Embryonic facial prominence (tissue), 1 donor: ENCODE measurements around the gene TPBG.
"Not testable (repeated sequence)": the region's sequence is repeated elsewhere in the genome, so short reads cannot be mapped to it uniquely, and the experiment has no call there.

Source experiments
- DNase-seq: peaks from one replicate; pipeline ENCODE4 v3.0.0-alpha.2; 2016; ENCODE audit errors: extremely low spot score

TPBG gene

DNA sequence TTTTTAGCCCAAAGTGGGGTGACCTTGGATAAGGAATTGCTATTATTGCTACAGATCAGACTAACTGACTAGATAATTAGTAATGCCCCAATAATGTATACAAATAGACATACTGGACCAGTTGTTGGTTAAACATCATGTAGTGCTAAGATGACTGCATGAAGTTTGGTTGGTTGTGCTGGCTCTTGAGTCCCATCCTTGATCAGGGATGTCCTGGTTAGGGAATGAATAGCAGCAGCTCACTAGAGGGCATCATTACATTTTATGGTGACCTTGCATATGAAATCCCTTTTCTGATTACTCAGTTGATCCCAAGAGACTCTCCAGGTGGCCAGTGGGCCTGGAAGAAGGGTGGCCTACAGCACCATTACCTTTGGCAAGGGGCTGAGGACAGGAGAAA, 10.9 kb downstream of the TPBG start:
- DNase-seq = no peak

DNA sequence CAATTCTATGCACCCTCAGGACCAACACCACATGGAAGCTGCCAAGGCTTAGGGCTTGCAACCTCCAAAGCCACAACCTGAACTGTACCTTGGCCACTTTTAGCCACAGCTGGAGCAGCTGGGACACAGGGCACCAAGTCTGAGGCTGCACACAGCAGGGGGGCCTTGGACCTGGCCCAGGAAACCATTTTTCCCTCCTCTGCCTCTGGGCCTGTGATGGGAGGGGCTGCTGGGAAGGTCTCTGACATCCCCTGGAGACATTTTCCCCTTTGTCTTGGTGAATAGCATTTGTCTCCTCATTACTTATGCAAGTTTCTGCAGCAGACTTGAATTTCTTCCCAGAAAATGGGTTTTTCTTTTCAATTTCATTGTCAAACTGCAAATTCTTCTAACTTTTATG, 13.0 kb downstream of the TPBG start:
- no peak for DNase-seq

DNA sequence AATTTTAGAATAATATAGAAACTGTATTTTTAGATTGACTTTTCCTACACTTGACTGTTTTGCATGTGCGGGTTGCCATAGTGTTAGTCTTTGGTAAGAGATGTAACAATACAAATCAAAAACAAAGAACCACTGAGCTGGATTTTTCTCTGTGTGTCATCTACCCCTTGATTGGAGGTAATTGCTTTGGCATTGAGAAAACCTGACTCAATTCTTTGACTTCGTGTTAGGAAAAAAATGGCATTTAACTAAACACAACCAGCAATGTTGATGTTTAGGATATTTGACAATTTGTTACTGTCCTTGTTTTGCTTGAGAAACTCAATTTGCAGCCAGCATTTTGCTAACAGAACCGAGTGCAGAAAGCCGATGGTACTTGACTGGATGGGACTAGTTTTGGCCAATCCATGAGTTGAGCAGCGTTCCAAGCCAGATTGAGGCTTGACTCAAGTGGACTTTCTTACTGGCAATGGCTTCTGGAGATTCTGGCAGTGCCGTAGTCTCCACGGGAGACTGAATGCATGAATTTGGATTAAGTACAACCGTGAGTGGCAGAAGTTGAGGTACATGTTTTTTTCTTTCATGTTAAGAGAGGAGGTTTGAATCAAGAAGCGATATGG, 17.1 kb downstream of the TPBG start:
- DNase-seq = no peak

DNA sequence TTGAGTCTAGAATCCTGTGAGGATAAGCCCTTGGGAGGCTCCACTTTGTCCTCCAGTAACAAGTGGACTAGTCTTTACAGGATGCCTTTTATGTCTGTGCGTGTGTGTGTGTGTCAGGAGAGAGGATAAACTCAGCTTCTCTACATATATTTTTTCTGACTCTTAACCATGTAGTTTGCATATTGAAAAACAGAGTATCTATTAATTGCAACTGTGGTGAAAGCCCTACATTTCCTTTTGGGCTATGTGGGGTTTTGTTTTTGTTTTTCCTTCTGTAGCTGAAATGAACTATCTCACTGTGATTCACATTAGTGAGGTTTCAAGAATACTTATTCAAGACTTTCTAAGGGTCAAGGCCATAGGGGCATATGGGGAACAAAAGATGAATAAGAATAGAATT, 17.7 kb downstream of the TPBG start:
- no peak for DNase-seq

- DNase-seq = no peak
These were observed 21.5 kb downstream of the TPBG start for GRCh38 chr6:82385102-82385501.

- no peak for DNase-seq
These were observed 21.9 kb downstream of the TPBG start for GRCh38 chr6:82385546-82385945.

- no peak for DNase-seq
These were observed 22.3 kb downstream of the TPBG start for GRCh38 chr6:82385961-82386360.

DNA sequence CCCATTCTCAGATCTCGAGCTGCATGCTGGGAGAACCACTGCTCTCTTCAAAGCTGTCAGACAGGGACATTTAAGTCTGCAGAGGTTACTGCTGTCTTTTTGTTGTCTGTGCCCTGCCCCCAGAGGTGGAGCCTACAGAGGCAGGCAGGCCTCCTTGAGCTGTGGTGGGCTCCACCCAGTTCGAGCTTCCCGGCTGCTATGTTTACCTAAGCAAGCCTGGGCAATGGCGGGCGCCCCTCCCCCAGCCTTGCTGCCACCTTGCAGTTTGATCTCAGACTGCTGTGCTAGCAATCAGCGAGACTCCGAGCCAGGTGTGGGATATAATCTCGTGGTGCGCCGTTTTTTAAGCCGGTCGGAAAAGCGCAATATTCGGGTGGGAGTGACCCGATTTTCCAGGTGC, 31.2 kb downstream of the TPBG start:
- not testable (repeated sequence) for DNase-seq

DNA sequence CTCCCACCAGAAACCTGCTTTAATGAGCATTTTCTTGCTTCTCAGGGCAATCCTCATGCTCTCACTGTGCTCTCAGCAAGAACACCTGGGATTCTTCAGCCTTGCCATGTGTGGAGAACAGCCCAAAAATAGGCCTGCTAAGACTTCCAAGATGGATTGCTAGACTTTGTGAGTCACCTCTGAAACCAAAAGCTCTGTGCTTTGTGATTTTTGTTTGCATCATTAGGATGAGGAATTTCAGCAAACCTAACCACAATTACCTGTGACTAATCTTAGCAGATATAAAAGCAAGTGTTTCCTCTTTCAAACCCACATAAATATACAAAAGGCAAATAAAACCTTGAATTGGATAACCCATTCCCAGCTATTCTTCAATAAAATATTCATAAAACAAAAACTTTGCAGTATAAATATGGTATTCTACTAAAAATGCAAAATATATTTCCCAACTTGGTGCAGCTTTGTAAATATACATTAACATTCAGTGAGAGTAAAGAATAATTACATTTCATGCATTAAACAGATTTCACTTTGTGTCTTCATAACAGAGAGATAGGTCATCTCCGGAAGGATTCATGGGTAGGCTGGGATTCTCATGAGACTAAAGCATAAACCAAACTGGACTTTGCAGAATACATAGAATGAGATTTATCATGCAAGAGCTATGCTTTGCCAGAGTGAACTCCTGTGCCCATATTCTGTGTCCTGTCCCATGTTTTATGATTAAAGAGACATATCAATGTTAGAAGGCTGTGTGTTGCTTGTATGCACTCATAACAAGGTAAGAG, 33.5 kb downstream of the TPBG start:
- DNase-seq = no peak

- DNase-seq = no peak
These were observed 34.5 kb downstream of the TPBG start for GRCh38 chr6:82397962-82398692.

DNA sequence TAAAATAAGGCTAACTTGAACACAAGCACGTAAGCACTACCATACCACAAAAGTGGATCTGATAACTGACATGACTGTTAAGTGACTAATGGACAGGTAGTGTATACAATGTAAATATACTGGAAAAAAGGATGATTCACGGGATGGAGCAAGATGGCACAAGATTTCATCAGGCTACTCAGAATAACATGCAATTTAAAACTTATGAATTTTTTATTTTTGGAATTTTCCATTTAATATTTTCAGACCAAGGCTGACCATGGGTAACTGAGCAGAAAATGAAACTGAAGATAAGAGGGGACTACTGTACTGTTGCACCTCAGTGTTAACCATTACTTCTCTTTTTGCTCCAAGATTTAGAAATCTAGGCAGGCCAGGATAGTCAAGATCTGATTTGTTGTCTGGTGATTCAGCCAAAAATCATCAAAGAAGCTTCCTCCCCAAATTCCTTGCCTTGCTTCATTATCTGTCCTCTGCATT, 45.4 kb downstream of the TPBG start:
- DNase-seq = no peak

DNA sequence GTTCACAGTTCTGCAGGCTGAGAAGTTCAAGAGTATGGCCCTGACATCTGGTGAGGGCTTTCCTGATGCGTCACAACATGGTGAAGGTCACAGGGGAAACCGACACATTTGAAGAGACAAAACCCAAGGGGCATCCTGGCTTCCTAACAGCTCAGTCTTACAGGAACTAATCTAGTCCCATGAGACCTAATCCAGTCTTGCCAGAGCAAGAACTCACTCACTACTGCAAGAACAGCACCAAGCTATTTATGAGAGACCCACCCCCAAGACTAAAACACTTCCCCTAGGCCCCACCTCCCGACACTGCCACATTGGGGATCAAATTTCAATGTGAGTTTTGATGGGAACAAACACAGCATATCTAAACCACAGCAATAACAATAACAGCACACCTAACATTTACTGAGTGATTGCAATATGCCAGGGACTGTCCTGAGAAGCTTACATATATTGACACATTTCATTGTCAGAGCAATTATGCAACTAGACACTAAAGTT, 46.6 kb downstream of the TPBG start:
- DNase-seq = no peak

DNA sequence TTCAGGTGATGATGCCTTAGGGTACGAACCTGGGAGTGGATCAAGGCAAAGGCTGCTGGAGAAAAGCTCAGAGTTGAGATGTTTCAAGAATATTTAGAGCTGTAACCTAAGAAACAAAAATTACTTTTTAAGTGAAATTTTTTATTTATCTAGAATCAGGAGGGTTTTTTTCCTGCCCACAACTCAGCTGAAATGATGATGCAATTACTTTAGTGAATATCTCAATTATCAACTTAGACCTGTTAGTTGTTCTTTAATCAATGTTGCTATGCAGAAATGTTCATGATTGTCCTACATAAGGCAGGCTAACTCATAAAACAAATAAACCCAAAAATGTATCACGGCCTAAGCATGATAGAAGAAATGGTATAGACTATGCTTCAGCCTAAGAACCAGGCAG, 50.3 kb downstream of the TPBG start:
- DNase-seq = no peak

DNA sequence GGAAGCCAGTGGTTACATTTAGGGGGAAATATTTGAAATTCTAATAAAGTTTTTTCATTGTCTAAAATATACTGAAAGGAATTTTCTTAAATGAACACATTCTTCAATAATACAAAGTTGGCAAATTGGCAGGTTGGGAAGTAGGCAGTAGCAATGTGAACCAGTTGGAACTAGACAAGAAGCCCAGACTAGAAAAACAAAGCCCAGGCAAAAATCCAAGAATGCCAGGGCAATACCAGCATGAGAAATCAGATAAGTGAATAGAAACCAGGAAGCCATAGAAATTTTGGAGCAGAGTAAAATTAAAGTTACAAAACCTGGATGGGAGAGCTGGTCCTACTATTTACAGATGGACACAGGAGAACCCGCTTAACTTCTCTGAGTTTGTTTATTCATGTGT, 52.2 kb downstream of the TPBG start:
- no peak for DNase-seq

DNA sequence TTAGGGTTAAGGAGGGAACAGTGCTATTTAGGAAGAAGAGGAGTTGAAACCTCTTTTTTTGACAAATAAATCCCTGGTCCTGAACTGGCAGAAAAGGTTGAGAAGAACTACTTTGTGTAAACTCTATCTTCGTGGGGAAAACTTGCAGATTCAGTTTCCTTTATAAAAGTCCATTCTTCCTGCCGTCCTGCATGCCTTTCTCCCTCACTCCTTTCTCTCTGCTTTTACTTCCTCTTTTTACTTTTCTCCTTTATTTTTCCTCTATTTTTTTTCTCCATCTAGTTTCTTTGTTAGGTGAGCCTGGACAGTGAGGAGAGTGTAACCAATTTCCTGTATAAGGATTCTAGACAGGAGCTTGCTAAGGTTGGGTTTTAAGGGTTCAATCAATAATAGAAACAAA, 52.7 kb downstream of the TPBG start:
- no peak for DNase-seq
